HepG2 (cell line): ENCODE measurements around the gene BRSK2. TPM values are rescaled to one million over a fixed set of nuclear protein-coding genes. Genes with fewer than 3 reads are reported as not detected.

Experiments
- AFF4 ChIP-seq: sonication (generic); formaldehyde crosslinking; IDR thresholded peaks from 2 replicates; pipeline ENCODE4 v1.4.0; 2020; ENCODE audit warnings: missing genetic modification reagents
- FOSL2 ChIP-seq: sonication (generic); formaldehyde crosslinking; IDR thresholded peaks from 2 replicates; pipeline ENCODE4 v1.4.0; 2020; ENCODE audit warnings: missing genetic modification reagents
- JUNB ChIP-seq: sonication (generic); formaldehyde crosslinking; IDR thresholded peaks from 2 replicates; pipeline ENCODE4 v1.8.0; 2022; ENCODE audit warnings: missing genetic modification reagents, mild to moderate bottlenecking, borderline replicate concordance
- RARG ChIP-seq: sonication (generic); formaldehyde crosslinking; IDR thresholded peaks from 2 replicates; pipeline ENCODE4 v1.4.0; 2020; ENCODE audit warnings: low read depth, mild to moderate bottlenecking, missing genetic modification reagents
- SCMH1 ChIP-seq: sonication (generic); formaldehyde crosslinking; IDR thresholded peaks from 2 replicates; pipeline ENCODE4 v1.9.0; 2021; ENCODE audit warnings: missing genetic modification reagents, mild to moderate bottlenecking, borderline replicate concordance
- ZNF160 ChIP-seq: sonication (generic); formaldehyde crosslinking; IDR thresholded peaks from 2 replicates; pipeline ENCODE4 v1.8.0; 2022; ENCODE audit warnings: mild to moderate bottlenecking, inconsistent platforms, missing genetic modification reagents
- ZNF44 ChIP-seq: sonication (generic); formaldehyde crosslinking; IDR thresholded peaks from 2 replicates; pipeline ENCODE4 v1.5.1; 2020; ENCODE audit warnings: mild to moderate bottlenecking, missing genetic modification reagents
- ZNF75D ChIP-seq: sonication (generic); formaldehyde crosslinking; IDR thresholded peaks from 2 replicates; pipeline ENCODE4 v1.8.1; 2023; ENCODE audit warnings: missing genetic modification reagents, mild to moderate bottlenecking, borderline replicate concordance
- polyA plus RNA-seq, 8 experiments: library from polyadenylated mRNA; depleted of rRNA in 3 of 8; stranded (reverse) in 7 of 8; unstranded in 1 of 8; fragments of >200 nt; fragmentation: Illumina TruSeq in 4 of 8; extraction: Trizol in 4 of 8; gene quantifications; 2 replicates each; pipeline versions ENCODE4 v1.2.1 to v1.2.3, GENCODE V29; 2011 to 2016; ENCODE audit warnings: low read depth in 4 of 8, missing spikeins in 1 of 8, mixed read lengths in 1 of 8; ENCODE audit not compliant: insufficient read depth in 1 of 8
- total RNA-seq, 5 experiments: library from RNA; depleted of rRNA; stranded (reverse); fragments of >200 nt; fragmentation: Illumina TruSeq; extraction: Trizol; gene quantifications; 2 replicates each; pipeline ENCODE4 v1.2.3, GENCODE V29; 2016; ENCODE audit warnings: low read depth in 1 of 5
- TF ChIP-seq, protein P1 (sequence below): fragments of 450-650 bp; IDR thresholded peaks from 2 replicates; pipeline ENCODE4 v1.6.1; 2017
- TF ChIP-seq, protein P2 (sequence below): IDR thresholded peaks from 2 replicates; pipeline ENCODE4 v1.6.1; 2016; ENCODE audit warnings: low read depth, control low read depth
- TF ChIP-seq, protein P3 (sequence below): sonication (generic); formaldehyde crosslinking; IDR thresholded peaks from 2 replicates; pipeline ENCODE4 v1.9.0; 2021; ENCODE audit warnings: mild to moderate bottlenecking, missing genetic modification reagents

The BRSK2 gene
- total and polyA plus RNA-seq, 2 of the 13 experiments (the other 11 are each of a cell fraction or from before 2014, with no cell fraction given) = 0.74 to 1.1 TPM

DNA sequence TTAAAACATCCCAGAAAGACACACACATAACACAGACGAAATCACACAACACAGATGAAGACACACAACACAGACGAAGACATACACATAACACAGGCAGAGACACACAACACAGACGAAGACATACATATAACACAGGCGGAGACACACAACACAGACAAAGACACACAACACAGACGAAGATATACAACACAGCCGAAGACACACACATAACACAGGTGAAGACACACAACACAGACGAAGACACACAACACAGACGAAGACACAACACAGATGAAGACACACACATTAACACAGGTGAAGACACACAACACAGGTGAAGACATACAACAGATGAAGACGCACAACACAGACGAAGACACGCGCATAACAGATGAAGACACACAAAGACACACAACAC, 101.6 kb downstream of the BRSK2 start (continued):
- TF ChIP-seq, protein P1, sequence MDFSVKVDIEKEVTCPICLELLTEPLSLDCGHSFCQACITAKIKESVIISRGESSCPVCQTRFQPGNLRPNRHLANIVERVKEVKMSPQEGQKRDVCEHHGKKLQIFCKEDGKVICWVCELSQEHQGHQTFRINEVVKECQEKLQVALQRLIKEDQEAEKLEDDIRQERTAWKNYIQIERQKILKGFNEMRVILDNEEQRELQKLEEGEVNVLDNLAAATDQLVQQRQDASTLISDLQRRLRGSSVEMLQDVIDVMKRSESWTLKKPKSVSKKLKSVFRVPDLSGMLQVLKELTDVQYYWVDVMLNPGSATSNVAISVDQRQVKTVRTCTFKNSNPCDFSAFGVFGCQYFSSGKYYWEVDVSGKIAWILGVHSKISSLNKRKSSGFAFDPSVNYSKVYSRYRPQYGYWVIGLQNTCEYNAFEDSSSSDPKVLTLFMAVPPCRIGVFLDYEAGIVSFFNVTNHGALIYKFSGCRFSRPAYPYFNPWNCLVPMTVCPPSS = 0 out of 2 replicates have a peak, but pooled peaks have one; percentile 50
- TF ChIP-seq ZNF75D (CRISPR knock-in tag) (no peak), RARG (CRISPR knock-in tag) (no peak), ZNF44 (no peak), FOSL2 (CRISPR knock-in tag) (no peak), JUNB (CRISPR knock-in tag) (no peak), SCMH1 (CRISPR knock-in tag) (no peak), AFF4 (CRISPR knock-in tag) (no peak), ZNF160 (CRISPR knock-in tag) (no peak)
- TF ChIP-seq, protein P2, sequence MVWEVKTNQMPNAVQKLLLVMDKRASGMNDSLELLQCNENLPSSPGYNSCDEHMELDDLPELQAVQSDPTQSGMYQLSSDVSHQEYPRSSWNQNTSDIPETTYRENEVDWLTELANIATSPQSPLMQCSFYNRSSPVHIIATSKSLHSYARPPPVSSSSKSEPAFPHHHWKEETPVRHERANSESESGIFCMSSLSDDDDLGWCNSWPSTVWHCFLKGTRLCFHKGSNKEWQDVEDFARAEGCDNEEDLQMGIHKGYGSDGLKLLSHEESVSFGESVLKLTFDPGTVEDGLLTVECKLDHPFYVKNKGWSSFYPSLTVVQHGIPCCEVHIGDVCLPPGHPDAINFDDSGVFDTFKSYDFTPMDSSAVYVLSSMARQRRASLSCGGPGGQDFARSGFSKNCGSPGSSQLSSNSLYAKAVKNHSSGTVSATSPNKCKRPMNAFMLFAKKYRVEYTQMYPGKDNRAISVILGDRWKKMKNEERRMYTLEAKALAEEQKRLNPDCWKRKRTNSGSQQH (CRISPR knock-in tag) = no peak
- TF ChIP-seq, protein P3, sequence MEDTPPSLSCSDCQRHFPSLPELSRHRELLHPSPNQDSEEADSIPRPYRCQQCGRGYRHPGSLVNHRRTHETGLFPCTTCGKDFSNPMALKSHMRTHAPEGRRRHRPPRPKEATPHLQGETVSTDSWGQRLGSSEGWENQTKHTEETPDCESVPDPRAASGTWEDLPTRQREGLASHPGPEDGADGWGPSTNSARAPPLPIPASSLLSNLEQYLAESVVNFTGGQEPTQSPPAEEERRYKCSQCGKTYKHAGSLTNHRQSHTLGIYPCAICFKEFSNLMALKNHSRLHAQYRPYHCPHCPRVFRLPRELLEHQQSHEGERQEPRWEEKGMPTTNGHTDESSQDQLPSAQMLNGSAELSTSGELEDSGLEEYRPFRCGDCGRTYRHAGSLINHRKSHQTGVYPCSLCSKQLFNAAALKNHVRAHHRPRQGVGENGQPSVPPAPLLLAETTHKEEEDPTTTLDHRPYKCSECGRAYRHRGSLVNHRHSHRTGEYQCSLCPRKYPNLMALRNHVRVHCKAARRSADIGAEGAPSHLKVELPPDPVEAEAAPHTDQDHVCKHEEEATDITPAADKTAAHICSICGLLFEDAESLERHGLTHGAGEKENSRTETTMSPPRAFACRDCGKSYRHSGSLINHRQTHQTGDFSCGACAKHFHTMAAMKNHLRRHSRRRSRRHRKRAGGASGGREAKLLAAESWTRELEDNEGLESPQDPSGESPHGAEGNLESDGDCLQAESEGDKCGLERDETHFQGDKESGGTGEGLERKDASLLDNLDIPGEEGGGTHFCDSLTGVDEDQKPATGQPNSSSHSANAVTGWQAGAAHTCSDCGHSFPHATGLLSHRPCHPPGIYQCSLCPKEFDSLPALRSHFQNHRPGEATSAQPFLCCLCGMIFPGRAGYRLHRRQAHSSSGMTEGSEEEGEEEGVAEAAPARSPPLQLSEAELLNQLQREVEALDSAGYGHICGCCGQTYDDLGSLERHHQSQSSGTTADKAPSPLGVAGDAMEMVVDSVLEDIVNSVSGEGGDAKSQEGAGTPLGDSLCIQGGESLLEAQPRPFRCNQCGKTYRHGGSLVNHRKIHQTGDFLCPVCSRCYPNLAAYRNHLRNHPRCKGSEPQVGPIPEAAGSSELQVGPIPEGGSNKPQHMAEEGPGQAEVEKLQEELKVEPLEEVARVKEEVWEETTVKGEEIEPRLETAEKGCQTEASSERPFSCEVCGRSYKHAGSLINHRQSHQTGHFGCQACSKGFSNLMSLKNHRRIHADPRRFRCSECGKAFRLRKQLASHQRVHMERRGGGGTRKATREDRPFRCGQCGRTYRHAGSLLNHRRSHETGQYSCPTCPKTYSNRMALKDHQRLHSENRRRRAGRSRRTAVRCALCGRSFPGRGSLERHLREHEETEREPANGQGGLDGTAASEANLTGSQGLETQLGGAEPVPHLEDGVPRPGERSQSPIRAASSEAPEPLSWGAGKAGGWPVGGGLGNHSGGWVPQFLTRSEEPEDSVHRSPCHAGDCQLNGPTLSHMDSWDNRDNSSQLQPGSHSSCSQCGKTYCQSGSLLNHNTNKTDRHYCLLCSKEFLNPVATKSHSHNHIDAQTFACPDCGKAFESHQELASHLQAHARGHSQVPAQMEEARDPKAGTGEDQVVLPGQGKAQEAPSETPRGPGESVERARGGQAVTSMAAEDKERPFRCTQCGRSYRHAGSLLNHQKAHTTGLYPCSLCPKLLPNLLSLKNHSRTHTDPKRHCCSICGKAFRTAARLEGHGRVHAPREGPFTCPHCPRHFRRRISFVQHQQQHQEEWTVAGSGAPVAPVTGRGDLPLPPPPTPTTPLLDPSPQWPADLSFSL (CRISPR knock-in tag) = peak; percentile 59; the same call in 1 of the 2 replicates
